ENCODE data around the gene FUS.
A peak's percentile ranks its signal among the peaks of the same experiment; 100 is the strongest.

Gene FUS

DNA sequence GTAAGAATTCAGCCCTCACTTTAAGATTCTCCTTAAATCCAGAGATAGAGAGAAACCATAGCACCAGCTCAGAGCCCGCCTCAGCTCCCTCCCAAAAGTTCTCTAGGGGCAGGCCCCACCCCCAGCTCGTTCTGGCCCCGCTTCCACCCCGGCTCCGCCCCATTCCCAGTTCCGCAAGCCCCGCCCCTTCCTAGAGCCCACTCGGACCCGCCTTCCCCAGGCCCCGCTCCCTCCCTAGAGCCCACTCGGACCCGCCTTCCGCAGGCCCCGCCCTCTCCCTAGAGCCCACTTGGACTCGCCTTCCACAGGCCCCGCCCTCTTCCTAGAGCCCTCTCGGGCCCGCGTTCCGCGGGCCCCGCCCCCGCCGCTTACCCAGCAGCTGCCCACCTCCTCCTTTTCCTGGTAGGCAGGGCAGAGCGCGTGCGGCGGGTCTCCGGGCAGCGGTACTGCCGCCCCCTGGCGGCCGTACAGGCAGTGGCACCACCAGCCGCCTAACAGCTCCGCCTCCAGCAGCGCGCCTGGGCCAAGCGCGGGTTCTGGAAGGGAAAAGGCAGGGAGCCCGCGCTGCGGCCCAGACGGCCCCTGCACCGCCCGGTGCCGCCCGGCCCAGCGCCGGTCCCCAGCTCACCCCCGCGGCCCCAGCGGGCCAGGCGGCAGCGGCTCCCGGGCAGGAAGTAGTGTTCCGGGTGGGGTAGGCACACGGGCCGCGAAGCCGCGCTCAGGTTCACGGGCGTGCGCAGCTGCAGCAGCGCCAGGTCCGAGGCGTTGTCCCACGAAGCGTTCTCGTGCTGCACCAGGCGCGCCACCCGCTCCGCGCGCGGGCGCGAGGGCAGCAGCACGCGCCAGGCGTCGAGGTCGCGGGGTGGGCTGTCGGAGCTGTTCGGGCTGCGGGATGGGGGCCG lies 37.6 kb upstream of the FUS start:
- peak; percentile 96 for TF ChIP-seq CTCF (IDR thresholded peaks at IDR 0.05)

DNA sequence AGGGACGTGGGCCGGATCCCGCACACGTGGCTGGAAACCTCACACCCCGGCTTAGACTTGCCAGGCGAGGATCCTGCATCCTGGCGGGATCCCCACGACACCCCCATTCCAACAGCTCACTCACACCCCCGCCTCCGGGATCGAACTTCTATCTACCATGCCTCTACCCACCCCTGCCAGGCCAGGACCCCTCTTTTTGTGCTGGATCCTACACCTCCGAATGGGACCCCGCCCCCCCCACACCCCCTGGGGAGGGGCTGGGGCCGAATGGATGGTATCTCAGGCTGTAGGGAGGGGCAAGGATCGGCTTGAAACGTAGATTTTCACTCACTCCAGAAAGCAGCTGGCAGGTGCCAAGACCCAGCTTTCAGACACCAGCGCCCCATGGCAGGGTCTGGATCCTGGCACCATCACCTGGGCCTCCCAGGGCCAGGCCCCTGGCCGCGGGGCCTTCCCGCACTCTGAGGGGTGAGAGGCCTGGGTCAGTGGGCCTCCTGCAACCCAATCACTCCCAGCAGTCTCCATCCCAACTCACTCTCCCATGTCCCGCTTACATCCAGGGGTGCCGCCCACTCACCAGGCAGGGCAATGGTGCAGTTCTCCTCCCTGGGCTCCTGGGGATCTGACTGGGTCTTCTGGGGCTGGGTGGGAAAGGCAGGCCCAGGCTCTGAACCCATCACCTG lies 36.8 kb upstream of the FUS start:
- no peak for TF ChIP-seq CTCF (IDR thresholded peaks at IDR 0.05)

DNA sequence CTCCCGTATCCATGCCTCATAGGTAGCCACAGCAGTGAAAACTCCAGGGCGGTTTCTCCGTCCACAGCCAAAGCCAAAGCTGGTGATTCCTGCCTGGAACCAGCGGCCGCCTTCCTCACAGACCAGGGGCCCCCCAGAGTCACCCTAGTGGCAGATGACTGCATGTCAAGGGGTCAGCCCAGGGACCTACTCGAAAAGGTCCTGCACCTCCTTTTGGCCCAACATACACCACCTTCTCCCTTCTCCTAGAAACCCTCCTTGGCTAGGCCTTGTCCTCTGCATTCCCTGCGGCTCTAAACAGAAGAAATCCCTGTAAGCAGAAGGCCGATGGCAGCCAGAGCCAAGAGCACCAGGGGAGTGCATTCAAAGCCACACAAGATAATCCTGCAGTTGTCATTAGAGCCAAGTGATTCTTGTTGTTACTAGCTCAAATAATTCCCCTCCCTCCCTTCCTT lies 36.2 kb upstream of the FUS start:
- TF ChIP-seq CTCF (IDR thresholded peaks at IDR 0.05), result no peak

DNA sequence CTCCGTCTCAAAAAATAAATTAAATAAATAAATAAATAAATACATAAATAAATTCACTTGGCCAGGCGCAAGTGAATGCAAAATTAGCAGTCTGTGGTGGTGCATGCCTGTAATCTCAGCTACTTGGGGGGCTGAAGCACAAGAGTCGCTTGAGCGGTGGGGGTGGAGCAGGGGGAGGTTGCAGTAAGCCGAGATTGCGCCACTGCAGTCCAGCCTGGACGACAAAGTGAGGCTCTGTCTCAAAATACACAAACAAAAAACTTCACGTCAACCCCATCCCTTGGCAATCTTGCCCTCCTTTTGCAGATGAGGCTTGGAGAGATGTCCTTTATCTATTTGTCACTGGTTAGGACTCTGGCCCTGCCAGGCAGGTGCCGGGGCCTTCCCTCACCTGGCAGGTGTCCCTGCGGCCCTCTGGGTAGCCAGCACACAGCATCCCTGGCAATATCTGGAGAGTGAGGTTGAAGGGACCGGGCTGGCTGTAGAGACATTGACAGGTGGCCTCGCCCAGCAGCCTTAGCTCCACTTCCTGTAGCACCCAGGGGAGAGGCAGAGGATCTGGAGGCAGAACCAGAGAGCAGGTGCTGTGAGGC lies 34.4 kb upstream of the FUS start:
- TF ChIP-seq CTCF (IDR thresholded peaks at IDR 0.05), result no peak

DNA sequence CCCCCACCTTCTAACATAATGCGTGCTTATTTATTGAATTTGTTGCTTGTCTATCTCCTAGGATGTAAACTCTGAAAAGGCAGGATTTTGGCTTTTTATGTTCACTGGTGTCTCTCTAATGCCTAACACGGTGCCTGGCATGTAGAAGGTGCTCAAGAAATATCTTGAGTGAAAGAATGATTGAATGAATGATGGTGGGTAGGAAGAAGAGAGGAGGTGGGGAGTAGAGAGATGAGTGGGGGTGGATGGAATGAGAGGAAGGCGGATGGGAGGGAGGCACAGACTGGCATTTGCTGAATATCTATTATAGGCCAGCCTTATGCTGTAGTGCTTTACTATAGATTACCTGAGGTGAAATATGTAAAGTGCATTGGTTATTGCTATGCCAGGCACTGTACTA lies 32.4 kb upstream of the FUS start:
- no peak for TF ChIP-seq CTCF (IDR thresholded peaks at IDR 0.05)

- no peak for TF ChIP-seq CTCF (IDR thresholded peaks at IDR 0.05)
These were observed 31.6 kb upstream of the FUS start for GRCh38 chr16:31148281-31148728.

GRCh38 chr16:31148896-31149295 lies 31.0 kb upstream of the FUS start:
- TF ChIP-seq CTCF (IDR thresholded peaks at IDR 0.05), result no peak
